SK-N-SH (cell line): ENCODE measurements around the gene HOXD11. TPM values are rescaled to one million over a fixed set of nuclear protein-coding genes. Genes with fewer than 3 reads are reported as not detected.

ENCODE experiments used
- CTCF ChIA-PET: fragments of 300-600, 350-600 bp; formaldehyde crosslinking; extraction: SDS; loops from one replicate; lab custom pipeline; 2021; lab: Yijun Ruan, JAX
- POLR2A ChIA-PET: fragments of 350-600 bp; sonication (Branson Sonifier 250); formaldehyde crosslinking; extraction: SDS; loops from one replicate; lab custom pipeline; 2020; ENCODE audit warnings: antibody characterized with exemption, inconsistent platforms; lab: Yijun Ruan, JAX
- DNase-seq: peaks from one replicate; pipeline ENCODE4 v3.0.0; 2012
- H2AFZ ChIP-seq: fragments of 200-600 bp; sonication (generic); 2 replicates; pipeline ENCODE4 v1.8.1; 2016; ENCODE audit warnings: antibody characterized with exemption, mild to moderate bottlenecking, low read depth
- H3F3A ChIP-seq: fragments of 200-600 bp; sonication (generic); replicated peaks from 2 replicates; pipeline ENCODE3; 2016; ENCODE audit warnings: antibody characterized with exemption, mild to moderate bottlenecking; ENCODE audit not compliant: insufficient read depth
- H3K27ac ChIP-seq, 2 experiments: fragments of 200-500 bp in 1 of 2; fragments of 200-600 bp in 1 of 2; sonication (Bioruptor generic) in 1 of 2; sonication (generic), shearing (Covaris generic) in 1 of 2; 2 replicates each; pipeline versions ENCODE4 v1.5.1 to v1.6.1; 2014 to 2016; ENCODE audit warnings: low read depth in 2 of 2, inconsistent platforms in 1 of 2, low read length in 1 of 2, mild to moderate bottlenecking in 1 of 2, mixed read lengths in 1 of 2
- H3K27me3 ChIP-seq: fragments of 200-600 bp; sonication (generic), shearing (Covaris generic); 2 replicates; pipeline ENCODE4 v1.6.1; 2016; ENCODE audit warnings: mixed run types; ENCODE audit not compliant: insufficient read depth
- H3K36me3 ChIP-seq, 2 experiments: fragments of 200-500 bp in 1 of 2; fragments of 200-600 bp in 1 of 2; sonication (Bioruptor generic) in 1 of 2; sonication (generic) in 1 of 2; replicated peaks in 1 of 2; 2 replicates each; pipeline versions ENCODE3 to v1.5.1; 2014 to 2016; ENCODE audit warnings: low read length in 1 of 2, mild to moderate bottlenecking in 1 of 2; ENCODE audit not compliant: insufficient read depth in 2 of 2, control insufficient read depth in 1 of 2
- H3K4me1 ChIP-seq, 2 experiments: fragments of 200-500 bp in 1 of 2; fragments of 200-600 bp in 1 of 2; sonication (Bioruptor generic) in 1 of 2; sonication (generic), shearing (Covaris generic) in 1 of 2; 2 replicates each; pipeline versions ENCODE4 v1.5.1 to v1.6.1; 2014 to 2016; ENCODE audit warnings: low read depth in 1 of 2, low read length in 1 of 2, mixed run types in 1 of 2; ENCODE audit not compliant: insufficient read depth in 2 of 2, control insufficient read depth in 1 of 2
- H3K4me2 ChIP-seq: fragments of 200-600 bp; sonication (generic), shearing (Covaris generic); 2 replicates; pipeline ENCODE4 v1.6.1; 2017; ENCODE audit warnings: mixed run types
- H3K4me3 ChIP-seq, 2 experiments: fragments of 200-500 bp in 1 of 2; fragments of 200-600 bp in 1 of 2; sonication (Bioruptor generic) in 1 of 2; sonication (generic), shearing (Covaris generic) in 1 of 2; 2 replicates each; pipeline versions ENCODE4 v1.5.1 to v1.8.1; 2014 to 2016; ENCODE audit warnings: low read depth in 2 of 2, inconsistent platforms in 1 of 2, low read length in 1 of 2, mild to moderate bottlenecking in 1 of 2, mixed read lengths in 1 of 2, moderate library complexity in 1 of 2
- H3K79me2 ChIP-seq: fragments of 200-600 bp; sonication (generic); 2 replicates; pipeline ENCODE4 v1.8.1; 2017; ENCODE audit warnings: mild to moderate bottlenecking; ENCODE audit not compliant: insufficient read depth
- H3K9ac ChIP-seq: fragments of 200-600 bp; sonication (generic); 2 replicates; pipeline ENCODE4 v1.6.1; 2017; ENCODE audit warnings: mixed run types
- H3K9me2 ChIP-seq: fragments of 200-600 bp; sonication (generic); 2 replicates; pipeline ENCODE4 v1.6.1; 2017; ENCODE audit warnings: mixed run types
- H3K9me3 ChIP-seq: fragments of 200-600 bp; sonication (generic); 2 replicates; pipeline ENCODE4 v1.6.1; 2017; ENCODE audit warnings: mixed run types, mild to moderate bottlenecking, moderate library complexity
- H4K20me1 ChIP-seq: fragments of 200-600 bp; sonication (generic); 2 replicates; pipeline ENCODE4 v1.6.1; 2017; ENCODE audit warnings: mild to moderate bottlenecking, mixed run types; ENCODE audit not compliant: insufficient read depth
- ELF1 ChIP-seq: IDR thresholded peaks from 2 replicates; pipeline ENCODE4 v1.4.0; 2012
- GABPA ChIP-seq: IDR thresholded peaks from 2 replicates; pipeline ENCODE4 v1.4.0; 2012; ENCODE audit warnings: low read depth, mild to moderate bottlenecking
- MAX ChIP-seq: IDR thresholded peaks from 2 replicates; pipeline ENCODE4 v1.4.0; 2012; ENCODE audit warnings: low read depth
- NFIC ChIP-seq: IDR thresholded peaks from 2 replicates; pipeline ENCODE4 v1.4.0; 2012; ENCODE audit warnings: borderline replicate concordance
- RXRA ChIP-seq: IDR thresholded peaks from 2 replicates; pipeline ENCODE4 v1.4.0; 2012; ENCODE audit warnings: low read depth, mild to moderate bottlenecking, borderline replicate concordance
- USF1 ChIP-seq: IDR thresholded peaks from 2 replicates; pipeline ENCODE4 v1.4.0; 2012; ENCODE audit warnings: low read depth, borderline replicate concordance
- YY1 ChIP-seq: IDR thresholded peaks from 2 replicates; pipeline ENCODE4 v1.4.0; 2012; ENCODE audit warnings: low read depth, mild to moderate bottlenecking
- WGBS: methylation state at CpG from one replicate; pipeline ENCODE4 v1.1.6; 2017; ENCODE audit warnings: low lambda C conversion rate; 5-methylcytosine and 5-hydroxymethylcytosine counted together
- polyA plus RNA-seq, 3 experiments: library from polyadenylated mRNA; depleted of rRNA; stranded (reverse); fragments of >200 nt; gene quantifications; 2 replicates each; pipeline ENCODE4 v1.2.3, GENCODE V29; 2012
- TF ChIP-seq, protein P1 (sequence below): fragments of 200-600 bp; sonication (generic); IDR thresholded peaks from 2 replicates; pipeline ENCODE4 v1.6.1; 2017; ENCODE audit warnings: antibody characterized with exemption, mild to moderate bottlenecking, moderate library complexity
- TF ChIP-seq, protein P2 (sequence below): IDR thresholded peaks from 2 replicates; pipeline ENCODE4; 2012

HOXD11 gene
- polyA plus RNA-seq, 1 of the 3 experiments (the other 2 are of a cell fraction) = not detected

GRCh38 chr2:176094349-176094748, 12.7 kb upstream of the HOXD11 start (continued):
- TF ChIP-seq MAX = no peak
- TF ChIP-seq, protein P1, sequence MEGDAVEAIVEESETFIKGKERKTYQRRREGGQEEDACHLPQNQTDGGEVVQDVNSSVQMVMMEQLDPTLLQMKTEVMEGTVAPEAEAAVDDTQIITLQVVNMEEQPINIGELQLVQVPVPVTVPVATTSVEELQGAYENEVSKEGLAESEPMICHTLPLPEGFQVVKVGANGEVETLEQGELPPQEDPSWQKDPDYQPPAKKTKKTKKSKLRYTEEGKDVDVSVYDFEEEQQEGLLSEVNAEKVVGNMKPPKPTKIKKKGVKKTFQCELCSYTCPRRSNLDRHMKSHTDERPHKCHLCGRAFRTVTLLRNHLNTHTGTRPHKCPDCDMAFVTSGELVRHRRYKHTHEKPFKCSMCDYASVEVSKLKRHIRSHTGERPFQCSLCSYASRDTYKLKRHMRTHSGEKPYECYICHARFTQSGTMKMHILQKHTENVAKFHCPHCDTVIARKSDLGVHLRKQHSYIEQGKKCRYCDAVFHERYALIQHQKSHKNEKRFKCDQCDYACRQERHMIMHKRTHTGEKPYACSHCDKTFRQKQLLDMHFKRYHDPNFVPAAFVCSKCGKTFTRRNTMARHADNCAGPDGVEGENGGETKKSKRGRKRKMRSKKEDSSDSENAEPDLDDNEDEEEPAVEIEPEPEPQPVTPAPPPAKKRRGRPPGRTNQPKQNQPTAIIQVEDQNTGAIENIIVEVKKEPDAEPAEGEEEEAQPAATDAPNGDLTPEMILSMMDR = no peak

DNA sequence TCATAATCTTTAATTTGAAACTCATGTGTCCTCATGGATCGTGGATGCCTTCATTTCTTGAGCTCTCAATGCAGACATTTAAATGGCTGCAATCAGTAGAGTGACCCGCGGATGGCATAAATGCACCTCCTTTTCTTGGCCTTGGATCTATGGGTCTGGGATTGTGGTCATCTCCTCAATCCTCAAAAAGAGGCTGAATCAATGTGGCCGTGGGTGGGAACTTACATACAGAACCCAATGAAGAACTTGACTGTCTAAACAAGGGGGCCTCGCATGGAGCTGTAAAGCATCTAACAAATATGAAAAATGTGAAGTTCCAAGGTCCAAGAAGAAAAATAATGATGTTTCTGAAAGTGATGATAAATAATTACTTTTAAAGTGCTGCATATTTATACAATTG, 11.7 kb upstream of the HOXD11 start:
- peaks cover 0 to 25% of the 10 kb centered on the region in 2 experiments; a peak in 2 of 4 replicates for H3K4me1 ChIP-seq
- no peaks in the 10 kb centered on the region for H4K20me1 ChIP-seq
- no peak overlapping the region for H2AFZ ChIP-seq
- no peak overlapping the region for H3K27ac ChIP-seq
- H3F3A ChIP-seq = no peaks in the 10 kb centered on the region
- H3K4me2 ChIP-seq = no peak overlapping the region
- no peaks in the 10 kb centered on the region for H3K79me2 ChIP-seq
- ChIA-PET POLR2A (no interaction called here), CTCF (interaction anchor here (0.7 to 13.5 kb wide), 13 partner anchors 12 to 1398 kb away, joined by 3 to 264 read pairs (median 20); partner anchors contain the start of genes EVX2, HOXD10, HOXD11 and HOXD9)
- TF ChIP-seq RXRA (no peak), YY1 (no peak), GABPA (no peak)
- TF ChIP-seq, protein P2, sequence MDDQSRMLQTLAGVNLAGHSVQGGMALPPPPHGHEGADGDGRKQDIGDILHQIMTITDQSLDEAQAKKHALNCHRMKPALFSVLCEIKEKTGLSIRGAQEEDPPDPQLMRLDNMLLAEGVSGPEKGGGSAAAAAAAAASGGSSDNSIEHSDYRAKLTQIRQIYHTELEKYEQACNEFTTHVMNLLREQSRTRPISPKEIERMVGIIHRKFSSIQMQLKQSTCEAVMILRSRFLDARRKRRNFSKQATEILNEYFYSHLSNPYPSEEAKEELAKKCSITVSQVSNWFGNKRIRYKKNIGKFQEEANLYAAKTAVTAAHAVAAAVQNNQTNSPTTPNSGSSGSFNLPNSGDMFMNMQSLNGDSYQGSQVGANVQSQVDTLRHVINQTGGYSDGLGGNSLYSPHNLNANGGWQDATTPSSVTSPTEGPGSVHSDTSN = no peak
- no peak overlapping the region for H3K4me3 ChIP-seq
- H3K9me2 ChIP-seq = no peaks in the 10 kb centered on the region
- H3K27me3 ChIP-seq = peaks cover 94% of the 10 kb centered on the region
- no peak overlapping the region for H3K9ac ChIP-seq
- WGBS = 44% methylated on average over 5 of the region's 5 CpGs
- no peak for DNase-seq
- H3K9me3 ChIP-seq = no peaks in the 10 kb centered on the region
- H3K36me3 ChIP-seq = no peaks in the 10 kb centered on the region

- Histone ChIP-seq H4K20me1 (no peaks in the 10 kb centered on the region), H3K79me2 (no peaks in the 10 kb centered on the region), H3F3A (no peaks in the 10 kb centered on the region), H3K27me3 (peaks cover 94% of the 10 kb centered on the region), H3K27ac (no peak overlapping the region), H3K9ac (no peak overlapping the region), H3K4me1 (peaks cover 0 to 25% of the 10 kb centered on the region in 2 experiments; a peak in 2 of 4 replicates), H3K9me2 (no peaks in the 10 kb centered on the region), H3K4me3 (no peak overlapping the region; a peak in 1 of 4 replicates), H3K36me3 (no peaks in the 10 kb centered on the region), H2AFZ (no peak overlapping the region), H3K4me2 (peak overlapping the region; percentile 81), H3K9me3 (no peaks in the 10 kb centered on the region)
- ChIA-PET POLR2A (no interaction called here), CTCF (interaction anchor here (0.7 to 13.5 kb wide), 41 partner anchors 8 to 1399 kb away, joined by 3 to 264 read pairs (median 6); partner anchors contain the start of genes EVX2, HOXD10, HOXD11 and HOXD9)
- no peak for DNase-seq
- WGBS = 43% methylated on average over 16 of the region's 16 CpGs
- TF ChIP-seq, protein P1 = no peak
- TF ChIP-seq NFIC (no peak), ELF1 (no peak), USF1 (no peak)
Observed at GRCh38 chr2:176096243-176096985, 10.7 kb upstream of the HOXD11 start.
